GM21717 (cell line): ENCODE data around the gene SIGLEC1.

Experiments used
- ATAC-seq: cut with Tn5 transposase; IDR thresholded peaks from one replicate; pipeline ENCODE4 v1.9.1; 2021; ENCODE audit warnings: mild to moderate bottlenecking, moderate library complexity; ENCODE audit not compliant: unreplicated experiment

The SIGLEC1 gene

DNA sequence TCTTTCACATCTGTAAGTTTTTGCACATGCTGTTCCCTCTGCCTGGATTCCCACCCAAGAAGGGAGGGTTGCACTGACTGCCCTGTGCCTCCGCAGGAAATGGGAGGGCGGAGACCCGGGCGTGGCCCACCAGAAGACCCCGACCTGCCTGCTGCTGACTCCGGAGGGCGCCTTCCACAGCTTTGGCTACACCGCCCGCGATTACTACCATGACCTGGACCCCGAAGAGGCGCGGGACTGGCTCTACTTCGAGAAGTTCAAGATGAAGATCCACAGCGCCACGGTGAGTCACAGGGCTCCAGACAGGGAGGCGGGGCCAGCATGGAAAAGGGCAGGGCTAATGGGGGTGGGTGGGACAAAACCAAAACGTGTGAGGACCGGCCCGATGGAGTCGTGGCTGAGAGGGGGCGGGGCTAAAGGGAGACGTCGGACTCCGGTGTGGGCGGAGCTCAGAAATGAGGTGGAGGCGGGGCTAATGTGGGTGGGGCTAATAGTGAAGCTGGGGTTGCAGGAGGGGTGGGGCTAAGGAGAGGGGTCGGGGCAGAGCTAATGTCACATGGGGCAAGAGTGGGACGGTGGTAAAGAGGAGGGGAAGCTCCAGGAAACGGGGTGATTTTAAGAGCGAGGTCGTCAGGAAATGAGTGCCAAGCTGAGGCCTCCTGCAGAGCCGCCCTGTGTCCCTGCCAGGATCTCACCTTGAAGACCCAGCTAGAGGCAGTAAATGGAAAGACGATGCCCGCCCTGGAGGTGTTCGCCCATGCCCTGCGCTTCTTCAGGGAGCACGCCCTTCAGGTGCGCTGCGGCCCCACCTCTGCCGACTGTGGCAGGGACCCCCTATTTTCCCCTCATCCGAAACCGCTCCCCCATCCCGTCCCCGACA is 32.6 kb upstream of the SIGLEC1 start:
- ATAC-seq: no peak

DNA sequence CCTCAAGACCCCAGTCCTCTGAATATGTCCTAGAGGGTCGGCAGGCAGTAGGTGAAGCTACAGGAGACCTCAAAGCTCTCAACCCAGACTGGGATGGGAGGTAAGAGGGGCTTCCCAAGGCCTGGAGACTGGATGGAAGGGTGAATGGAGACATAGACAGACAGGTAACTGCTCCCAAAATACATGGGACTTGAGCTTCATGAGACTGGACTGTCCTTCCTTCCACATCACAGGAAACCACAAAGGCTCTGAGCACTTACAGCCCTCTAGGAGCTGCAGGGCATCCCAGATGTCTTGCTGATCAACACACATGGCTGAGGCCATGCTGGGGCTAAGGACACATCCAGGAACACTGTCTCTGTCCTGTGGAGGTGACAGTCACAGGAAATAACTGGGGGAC is 31.6 kb upstream of the SIGLEC1 start:
- ATAC-seq: no peak

DNA sequence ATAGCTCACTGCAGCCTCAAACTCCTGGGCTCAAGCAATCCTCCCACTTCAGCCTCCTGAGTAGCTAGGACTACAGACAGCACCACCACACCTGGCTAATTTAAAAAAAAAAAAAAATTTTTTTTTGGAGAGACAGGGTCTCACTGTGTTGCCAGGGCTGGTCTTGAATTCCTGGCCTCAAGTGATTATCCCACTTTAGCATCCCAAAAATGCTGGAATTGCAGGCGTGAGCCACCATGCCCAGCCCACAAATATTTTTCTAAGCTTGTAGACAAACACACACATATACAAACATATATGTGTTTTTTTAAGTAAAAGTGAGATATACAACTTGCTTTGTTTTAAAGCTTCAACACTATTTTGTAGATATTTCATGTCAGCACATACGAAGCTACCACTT is 30.9 kb upstream of the SIGLEC1 start:
- ATAC-seq: no peak

DNA sequence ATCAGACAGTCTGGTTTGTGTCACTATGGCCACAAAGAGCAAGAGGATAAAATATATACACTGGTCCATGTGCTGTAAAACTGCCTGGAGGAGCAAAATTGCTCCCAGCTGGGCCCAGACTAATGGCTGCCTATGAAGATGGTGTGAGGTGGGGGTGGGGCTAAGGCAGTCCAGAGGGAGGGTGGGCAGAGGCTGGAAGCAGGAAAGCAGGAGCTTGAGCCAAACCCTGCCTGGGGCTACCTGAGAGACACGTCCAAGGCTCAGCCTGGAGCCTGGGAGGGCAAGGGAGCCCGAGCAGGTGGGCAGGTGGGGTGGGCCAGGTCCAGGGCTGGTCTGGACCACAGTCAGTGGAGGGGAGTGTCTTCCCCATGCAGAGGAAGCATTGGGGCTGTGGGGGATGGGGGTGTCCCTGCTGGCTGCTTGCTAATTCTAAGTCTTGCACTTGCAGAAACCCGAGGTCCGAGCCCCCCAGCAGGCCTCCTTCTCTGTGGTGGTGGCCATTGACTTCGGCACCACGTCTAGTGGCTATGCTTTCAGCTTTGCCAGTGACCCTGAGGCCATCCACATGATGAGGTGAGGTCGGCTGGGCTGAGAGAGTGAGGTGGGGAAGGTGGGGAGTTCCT is 29.5 kb upstream of the SIGLEC1 start:
- no peak for ATAC-seq

DNA sequence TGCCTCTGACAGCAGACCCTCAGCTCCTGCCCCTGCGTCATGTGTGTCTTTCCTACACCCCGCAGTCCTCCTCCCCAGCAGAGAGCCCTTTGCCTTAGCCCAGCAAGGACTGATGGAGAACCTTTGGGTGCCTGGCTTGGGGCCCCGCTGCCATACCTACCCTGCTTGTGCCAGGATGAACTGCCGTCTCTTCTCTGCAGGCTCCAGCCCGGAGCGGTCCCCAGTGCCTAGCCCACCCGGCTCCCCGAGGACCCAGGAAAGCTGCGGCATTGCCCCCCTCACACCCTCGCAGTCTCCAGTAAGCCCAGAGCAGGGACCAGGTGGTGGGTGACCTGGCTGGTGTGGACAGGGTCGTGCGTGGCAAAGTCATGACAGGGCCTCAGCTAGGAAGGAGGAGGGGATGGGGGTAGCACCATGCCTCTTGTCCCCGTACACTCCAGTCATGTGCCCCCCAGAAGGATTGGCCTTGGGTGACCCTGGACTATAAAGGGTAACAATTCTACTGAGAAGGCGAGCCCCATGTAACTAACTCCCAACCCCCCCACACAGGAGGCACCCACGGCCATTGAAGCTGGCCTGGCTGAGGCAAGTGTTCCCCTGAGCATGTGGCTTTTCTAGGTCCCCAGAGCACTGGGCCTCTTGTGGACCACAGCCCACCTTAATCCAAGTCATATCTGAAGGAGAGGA is 28.4 kb upstream of the SIGLEC1 start:
- no peak for ATAC-seq

DNA sequence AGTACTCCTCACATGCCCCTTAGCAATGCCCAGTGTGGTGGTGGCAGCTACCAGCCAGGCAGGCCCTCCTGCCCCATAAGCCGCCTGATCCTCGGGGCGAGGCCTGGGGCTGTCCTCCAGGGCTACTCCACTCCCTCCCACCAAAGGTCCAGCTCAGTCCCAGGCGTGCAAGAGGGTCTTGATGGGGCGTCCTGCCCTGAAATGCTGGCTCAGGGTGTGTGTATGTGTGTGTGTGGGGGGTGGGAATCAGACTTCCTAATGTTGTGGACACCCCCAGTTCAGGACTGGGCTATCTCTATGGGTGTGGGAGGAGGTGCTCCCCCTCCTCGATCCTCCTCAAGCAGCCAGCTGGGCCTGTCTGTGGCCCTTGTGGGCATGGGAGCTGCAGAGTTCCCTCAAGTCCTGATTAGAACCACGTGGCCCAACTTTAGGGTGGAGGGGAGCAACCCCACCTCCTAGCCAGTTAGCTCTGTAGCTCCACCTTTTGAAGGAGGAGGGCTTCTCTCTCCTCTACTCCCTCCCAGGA is 27.6 kb upstream of the SIGLEC1 start:
- ATAC-seq: no peak

DNA sequence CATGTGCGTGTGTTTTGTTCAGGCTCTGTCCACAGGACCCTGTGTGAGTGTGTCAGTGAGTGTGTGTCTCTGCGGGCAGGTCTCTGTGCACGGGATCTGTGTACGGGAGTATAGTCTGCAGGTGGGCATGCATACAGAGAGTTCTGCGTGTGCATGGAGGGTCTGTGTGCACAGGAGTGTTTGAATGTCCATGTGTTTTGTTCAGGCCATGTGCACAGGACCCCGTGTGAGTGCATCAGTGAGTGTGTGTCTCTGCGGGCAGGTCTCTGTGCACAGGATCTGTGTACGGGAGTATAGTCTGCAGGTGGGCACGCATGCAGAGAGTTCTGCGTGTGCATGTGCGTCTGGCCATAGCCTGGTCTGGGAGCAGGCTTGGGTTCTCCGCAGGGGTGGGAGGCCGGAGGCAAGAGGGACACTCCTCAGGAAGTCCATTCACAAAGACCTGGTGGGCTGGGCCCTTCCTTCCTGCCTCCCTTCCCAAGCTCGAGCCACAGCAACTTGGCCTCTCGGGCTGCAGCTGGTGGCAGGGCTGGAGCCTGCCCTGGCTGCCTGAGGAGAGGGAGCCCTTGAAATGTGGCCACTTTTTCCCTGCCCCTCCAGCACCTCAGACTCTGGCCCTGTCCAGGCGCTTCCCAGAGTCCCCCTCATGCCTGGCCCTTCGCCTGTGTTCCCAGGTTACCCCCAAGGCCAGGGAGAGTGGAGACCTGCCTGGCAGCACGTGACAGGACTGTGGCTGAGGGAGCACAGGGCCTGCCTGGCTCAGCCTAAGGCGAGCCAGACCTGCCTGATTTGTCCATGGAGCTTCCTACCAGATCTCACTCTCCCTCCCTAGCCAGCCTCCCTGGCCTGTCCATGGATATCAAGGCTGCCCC is 26.9 kb upstream of the SIGLEC1 start:
- no peak for ATAC-seq

DNA sequence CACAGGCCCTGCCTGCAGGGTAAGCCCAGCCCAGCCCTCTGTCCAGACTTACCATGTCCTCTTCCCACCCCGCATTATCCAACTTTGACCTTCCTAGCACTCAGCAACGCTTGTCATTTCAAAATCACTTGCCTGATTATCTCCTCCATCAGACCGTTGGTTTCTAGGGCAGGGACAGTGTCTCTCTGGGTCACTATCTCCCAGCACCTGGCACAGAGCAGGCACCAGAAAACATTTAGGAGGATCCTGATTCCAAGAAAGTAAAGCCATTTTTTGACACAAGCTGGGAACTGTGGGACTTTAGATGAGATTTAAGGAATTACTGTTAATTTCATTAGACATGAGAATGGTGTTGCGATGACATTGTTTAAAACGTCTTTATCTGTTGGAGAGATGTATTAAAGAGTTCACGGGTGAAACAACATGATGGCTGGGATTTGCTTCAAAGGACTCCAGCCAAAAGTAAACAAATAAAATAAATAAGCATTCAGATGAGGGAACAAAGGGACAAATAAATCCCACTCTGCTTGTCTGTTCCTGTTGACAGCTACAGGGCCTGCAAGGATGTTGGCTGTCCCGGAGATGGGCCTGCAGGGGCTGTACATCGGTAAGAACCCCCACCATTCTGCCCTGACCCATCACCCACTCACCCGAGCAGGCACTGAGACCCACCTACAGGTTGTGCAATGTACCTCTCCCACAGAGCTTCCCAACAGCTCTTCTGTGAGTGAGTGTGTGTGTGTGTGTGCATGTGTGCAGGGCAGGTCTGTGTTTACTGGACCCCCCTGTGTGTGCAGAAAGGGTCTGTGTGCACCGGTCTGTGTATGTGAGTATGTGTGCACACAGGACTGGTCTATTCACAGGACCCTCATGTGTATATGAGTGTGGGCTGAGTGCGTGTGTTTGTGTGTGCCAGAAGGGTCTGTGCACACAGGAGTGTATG is 26.0 kb upstream of the SIGLEC1 start:
- no peak for ATAC-seq

DNA sequence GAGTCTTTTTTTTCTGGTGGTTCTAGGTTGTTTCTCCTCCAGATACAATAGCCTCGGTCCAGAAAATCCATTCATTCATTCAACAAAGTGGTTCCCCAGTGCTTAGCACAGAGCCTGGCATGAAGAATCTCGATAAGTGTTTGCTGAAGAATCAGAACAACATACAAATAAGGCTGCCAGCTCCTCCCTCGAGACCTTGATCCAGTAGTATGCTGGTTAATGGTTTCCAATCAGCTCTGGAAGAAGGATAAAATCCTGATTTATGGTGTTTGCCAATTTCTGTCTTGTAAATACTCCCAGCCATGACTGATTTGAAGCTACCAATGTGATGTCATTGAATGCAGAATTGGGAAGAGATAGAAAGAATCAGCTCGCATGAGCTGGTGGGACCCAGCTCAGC is 23.4 kb upstream of the SIGLEC1 start:
- no peak for ATAC-seq

DNA sequence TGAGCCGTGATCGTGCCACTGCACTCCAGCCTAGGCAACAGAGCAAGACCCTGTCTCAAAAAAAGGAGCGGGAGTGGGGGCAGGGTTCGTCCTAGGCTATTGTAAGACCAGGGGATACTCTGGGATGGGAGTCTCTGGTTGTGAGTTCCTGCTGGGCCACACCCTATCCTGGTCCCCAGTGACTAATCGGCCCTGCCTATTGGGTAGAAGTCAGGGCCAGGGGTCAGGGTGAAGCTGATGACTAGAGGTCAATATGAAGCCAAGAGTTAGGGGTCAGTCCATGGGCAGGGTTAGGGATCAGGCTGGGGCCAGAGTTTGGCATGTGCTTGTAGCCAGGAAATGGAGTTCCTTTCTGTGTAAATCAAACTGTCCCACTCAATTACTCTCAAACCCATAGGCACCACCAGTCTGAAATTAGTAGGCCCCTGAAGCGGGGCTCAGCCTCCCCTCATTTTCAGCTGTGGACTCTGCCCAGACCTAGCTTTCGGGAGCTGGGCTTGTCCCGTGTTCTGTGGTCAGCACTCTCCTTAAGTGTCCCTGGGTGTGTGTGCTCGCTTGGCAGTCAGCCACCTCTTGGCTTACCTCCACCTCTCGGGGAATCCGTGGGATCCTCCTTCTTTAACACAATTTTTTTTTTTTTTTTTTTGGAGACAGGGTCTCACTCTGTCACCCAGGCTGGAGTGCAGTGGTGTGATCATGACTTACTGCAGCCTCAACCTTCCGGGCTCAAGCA is 21.9 kb upstream of the SIGLEC1 start:
- ATAC-seq: no peak

DNA sequence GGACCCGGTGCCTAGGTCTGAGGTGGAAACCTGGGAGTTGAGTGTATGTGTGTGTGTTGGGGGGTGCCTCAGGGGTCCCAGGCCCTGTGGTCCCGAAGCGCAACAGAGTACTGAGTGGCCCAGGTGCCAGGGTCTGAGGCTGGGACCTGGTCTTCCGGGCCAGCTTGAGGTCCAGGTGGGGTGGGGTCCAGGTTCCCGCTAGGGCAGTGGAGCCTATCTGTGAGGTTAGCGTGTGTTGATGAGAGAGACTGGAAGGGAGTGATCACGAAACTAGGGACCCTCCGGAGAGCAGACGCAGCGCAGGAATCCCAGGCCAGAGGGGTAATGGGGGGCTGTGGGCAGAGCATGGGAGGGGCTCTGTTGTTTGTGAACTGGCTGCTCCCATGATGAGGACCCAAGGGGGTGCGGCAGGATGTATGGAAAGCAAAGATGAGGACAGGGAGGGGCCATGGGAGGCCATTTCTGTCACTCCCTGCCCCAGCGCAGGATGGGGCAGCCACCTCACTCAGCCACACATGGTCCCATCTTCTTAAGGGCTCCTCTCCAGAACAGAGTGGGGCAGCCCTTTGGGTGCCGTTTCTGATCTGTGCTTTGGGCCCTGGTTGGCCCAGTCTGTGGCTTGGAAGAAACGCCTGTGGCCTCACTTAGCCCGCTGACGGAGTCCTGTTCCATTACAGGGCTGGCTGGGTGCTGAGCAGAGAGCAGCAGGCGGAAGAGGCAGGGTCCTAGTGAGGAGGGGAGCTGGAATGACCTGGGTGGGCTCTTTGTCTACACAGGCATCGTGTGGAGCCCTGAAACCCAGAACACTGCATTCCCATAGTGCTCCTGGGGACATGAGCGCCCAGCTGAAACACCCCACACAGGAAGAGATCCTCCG is 21.0 kb upstream of the SIGLEC1 start:
- ATAC-seq: no peak

DNA sequence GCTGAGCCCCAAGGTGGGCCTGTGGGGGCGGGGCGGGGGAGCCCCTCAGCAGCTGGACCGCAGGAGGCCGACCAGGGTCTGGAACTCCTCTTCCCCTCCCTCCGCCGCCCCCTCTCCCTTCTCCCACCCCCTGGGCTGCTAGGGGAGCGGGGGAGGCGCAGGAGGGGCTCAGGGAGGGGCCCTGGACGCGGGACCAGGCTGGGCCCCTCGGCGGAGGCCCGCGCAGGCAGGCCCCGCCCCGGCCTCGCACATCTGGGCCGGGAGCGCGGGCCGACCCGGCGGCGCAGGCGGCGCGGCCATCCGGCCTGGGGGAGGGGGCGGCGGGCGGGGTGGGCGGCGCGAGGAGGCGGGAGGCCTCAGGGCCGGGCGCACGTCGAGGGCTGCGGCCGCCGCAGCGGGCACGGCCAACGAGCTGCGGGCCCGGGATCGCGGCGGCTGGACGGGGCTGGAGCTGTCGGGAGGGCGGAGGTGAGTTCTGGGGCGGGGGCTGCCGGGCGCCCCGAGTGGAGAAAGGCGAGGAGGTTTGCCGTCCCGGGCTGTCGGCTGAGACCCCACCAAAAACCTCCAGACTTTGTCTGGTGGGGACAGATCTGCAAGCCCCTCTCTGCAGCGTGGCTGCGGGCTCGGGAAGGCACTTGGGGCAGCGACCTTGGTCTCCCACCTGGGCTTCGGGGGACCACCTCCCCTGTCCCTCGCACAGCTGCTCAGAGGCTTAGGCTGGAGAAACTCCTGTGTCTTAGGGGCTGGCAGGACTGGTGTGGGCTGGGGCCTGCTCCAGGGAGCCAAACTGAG is 20.1 kb upstream of the SIGLEC1 start, which contains the start of gene HSPA12B:
HSPA12B (plus strand) TSS at position 359 of the 792 bp plus-strand sequence. CDS start 5,990 bp downstream, outside the sequence.
- ATAC-seq: no peak

DNA sequence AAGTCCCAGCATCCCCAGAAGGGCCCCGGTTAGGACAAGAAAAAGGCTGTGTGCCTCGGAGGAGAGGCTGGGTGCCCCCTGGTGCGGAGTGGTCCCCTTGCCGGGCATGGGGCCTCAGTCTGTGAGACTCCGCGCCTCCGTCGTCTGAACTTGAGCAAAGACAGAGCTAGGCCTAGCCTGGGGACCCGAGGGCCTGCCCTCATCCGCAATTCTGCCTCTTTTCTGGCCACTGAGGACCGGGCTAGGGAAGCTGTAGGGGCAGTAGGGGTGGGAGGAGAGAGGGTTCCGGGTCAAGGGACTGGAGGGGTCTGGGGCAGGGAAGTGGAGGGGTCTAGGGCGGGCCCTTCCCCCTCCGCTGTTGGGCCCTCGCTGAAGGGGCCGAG is 19.5 kb upstream of the SIGLEC1 start:
- ATAC-seq: no peak

DNA sequence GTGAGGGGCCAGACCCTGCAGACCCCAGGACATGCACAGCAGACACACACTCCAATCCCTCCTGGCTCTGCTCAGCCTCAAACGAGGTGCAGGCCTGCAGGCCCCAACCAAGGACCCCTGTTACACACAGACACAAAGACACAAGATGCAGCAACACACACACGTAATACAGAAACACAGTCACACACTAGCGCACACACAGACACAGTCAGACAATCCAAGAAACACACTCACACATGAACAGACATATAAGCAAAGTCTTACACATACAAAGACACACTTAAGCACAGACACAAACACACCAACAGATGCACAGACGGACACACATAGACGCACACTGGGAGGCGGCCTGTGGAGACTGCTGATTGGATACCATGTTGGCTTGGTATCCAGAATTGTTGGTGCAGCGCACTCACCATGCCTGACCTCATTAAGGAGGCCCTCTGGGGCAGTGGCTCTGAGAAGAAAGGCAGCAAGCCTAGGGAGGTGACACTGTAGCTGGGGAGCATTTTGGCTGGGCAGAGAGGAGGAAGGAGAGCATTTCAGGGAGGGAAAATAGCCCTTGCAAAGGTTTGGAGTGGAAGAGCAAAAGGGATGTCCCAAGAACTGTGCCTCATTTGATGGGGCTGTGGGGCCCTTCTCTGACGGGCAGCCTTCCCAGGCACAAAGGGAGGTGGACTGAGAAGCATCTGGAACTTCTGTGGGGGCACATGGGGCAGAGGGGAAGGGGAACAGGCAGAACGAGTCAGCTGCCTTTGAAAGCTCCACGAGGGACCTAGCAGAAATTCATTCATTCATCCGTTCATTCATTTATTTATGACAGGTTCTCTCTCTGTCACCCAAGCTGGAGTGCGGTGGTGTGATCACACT is 18.6 kb upstream of the SIGLEC1 start:
- ATAC-seq: no peak

DNA sequence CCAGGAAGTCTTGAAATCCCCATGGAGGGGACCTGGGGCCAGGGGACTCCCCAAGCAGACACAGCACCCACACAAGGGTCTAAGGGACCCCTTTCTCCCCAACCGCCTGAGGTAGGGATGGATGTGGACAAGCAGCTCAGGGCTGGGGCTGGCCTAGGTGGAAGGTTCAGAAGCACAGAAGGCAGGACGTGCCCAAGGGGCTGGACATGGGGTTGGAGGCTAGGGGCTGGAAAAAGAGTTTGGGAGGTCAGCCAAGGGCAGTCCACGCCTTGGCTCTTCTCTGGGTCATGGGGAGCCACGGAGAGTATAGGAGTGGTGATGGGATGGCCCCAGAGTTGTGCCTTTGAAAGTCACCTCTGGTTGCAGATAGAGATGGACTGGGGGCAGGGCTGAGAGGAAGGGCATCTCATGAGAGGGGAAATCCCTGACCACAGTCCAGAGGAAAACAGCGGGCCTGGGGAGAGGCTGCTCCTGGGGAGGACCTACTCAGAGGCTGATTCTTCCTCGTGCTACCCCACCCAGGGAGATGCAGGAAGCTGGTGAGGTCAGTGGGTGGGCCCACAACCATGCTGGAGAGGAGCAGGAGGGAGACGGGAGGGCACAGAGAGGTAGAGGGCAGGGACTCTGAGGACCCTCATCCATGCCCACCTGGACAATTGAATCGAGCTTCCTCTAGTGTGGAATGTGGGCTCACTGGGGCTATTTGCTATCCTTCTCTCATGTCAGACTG is 17.6 kb upstream of the SIGLEC1 start:
- no peak for ATAC-seq
